A673 (cell line): Measurements from ENCODE around the gene TTYH3.

Experiments
- CTCF ChIP-seq: fragments of 300-800, 200-600 bp; sonication (generic); conservative IDR thresholded peaks from 2 replicates; pipeline ENCODE4 v1.5.1; 2017; ENCODE audit warnings: low read depth, mild to moderate bottlenecking, antibody characterized with exemption, low read length, moderate library complexity, mixed read lengths
- EZH2 ChIP-seq: fragments of 200-600 bp; sonication (generic); IDR thresholded peaks from 2 replicates; pipeline ENCODE4 v1.6.1; 2017; ENCODE audit warnings: borderline replicate concordance, low read depth, mild to moderate bottlenecking, mixed read lengths, antibody characterized with exemption, low read length; ENCODE audit not compliant: poor library complexity, severe bottlenecking

GRCh38 chr7:2705371-2706096 lies 73.7 kb downstream of the TTYH3 start:
- TF ChIP-seq CTCF (no peak), EZH2 (no peak)
